ENCODE measurements around the gene DMRT2. TPM values are rescaled to one million over a fixed set of nuclear protein-coding genes. Genes with fewer than 3 reads are reported as not detected.

The DMRT2 gene
- total and polyA plus RNA-seq, 2 of the 8 experiments (the other 6 are each of a cell fraction or from before 2014, with no cell fraction given), result 0.29 to 0.93 TPM

GRCh38 chr9:1008216-1008615 lies 41.9 kb upstream of the DMRT2 start (continued):
- TF ChIP-seq ZNF274 (IDR thresholded peaks at IDR 0.05; ENCODE audit: borderline replicate concordance, extremely low read depth, low read length) (no peak), CTBP2 (IDR thresholded peaks at IDR 0.05; ENCODE audit: borderline replicate concordance, insufficient read depth, insufficient read length, low read length) (no peak), SP4 (IDR thresholded peaks at IDR 0.05; ENCODE audit: low read length) (no peak)

Data from H1 (cell line).